ES-I3 (cell line): ENCODE results near the gene DPF3.

ENCODE experiments used
- H3K36me3 ChIP-seq: 2 replicates; pipeline ENCODE4 v1.6.1; 2013; ENCODE audit warnings: mild to moderate bottlenecking, low read length, control low read depth, moderate library complexity; ENCODE audit not compliant: insufficient read depth
- H3K4me1 ChIP-seq: 2 replicates; pipeline ENCODE4 v1.6.1; 2013; ENCODE audit warnings: mild to moderate bottlenecking, control low read depth, low read length; ENCODE audit not compliant: insufficient read depth
- H3K9ac ChIP-seq: 2 replicates; pipeline ENCODE4 v1.6.1; 2013; ENCODE audit warnings: low read depth, mild to moderate bottlenecking, low read length, moderate library complexity
- H3K9me3 ChIP-seq: 2 replicates; pipeline ENCODE4 v1.6.1; 2013; ENCODE audit warnings: mild to moderate bottlenecking, low read length, moderate library complexity; ENCODE audit not compliant: control insufficient read depth, insufficient read depth

Gene DPF3

DNA sequence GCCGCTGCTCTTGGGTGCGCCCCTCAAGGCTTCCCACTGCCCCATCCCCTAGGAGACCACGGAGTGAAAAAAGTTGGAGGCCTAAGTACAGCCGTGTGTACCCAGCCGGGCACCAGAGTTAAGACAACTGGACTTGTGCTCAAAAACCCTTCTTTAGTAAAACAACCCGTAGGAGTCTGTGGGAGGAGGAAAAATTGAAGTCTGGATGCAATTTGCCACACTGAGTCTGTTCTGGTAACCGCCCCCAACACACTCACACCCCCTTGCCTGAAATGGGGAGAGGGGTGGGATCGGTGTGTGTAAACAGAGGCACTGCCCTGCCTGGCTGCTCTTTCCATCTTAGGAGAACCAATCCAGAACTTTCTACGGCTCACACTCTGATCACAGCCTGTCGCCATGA is 41.7 kb downstream of the DPF3 start:
- Histone ChIP-seq H3K9me3 (no peaks in the 10 kb centered on the region), H3K9ac (no peak overlapping the region), H3K36me3 (no peaks in the 10 kb centered on the region), H3K4me1 (peaks cover 12% of the 10 kb centered on the region)

DNA sequence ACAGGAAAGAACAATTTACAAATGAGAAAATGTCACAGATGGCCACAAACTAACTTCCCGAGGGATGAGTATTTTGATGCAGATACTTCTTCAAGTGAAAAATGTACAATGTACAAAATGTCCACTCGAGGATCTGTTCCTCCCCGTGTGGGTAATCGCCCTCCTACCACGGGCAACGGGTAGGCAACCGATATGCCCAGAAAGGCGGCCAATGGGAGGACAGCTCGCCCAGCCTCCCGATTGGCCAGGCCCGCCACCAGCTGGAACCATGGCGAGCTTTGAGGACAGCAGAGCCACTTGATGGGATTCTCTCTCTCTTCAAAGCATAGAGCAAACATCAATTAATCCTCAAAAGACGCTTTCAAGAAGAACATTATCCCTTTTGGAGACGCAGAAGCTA is 42.3 kb downstream of the DPF3 start:
- H3K4me1 ChIP-seq, result peaks cover 12% of the 10 kb centered on the region
- H3K9ac ChIP-seq, result no peak overlapping the region
- no peaks in the 10 kb centered on the region for H3K36me3 ChIP-seq
- H3K9me3 ChIP-seq, result no peaks in the 10 kb centered on the region

DNA sequence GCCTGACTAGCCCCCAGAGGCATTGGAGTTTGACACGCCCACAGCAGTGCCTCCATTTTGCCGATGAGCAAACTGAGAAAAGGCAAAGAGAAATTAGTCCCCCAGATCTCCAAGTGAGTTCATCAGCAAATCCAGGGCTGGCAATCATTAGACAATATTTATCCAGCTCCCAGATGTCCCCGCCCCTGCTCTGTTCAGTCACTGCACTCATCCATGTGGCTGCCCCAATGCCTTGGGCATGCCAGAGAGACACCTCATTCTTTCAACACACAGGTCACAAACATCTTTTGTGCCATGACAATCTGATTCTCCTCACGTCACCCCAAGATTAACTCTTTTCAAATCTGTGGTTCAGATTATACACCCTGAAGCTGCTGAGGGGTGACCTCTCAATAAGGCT is 43.5 kb downstream of the DPF3 start:
- H3K36me3 ChIP-seq, result no peaks in the 10 kb centered on the region
- no peaks in the 10 kb centered on the region for H3K9me3 ChIP-seq
- H3K9ac ChIP-seq, result no peak overlapping the region
- peaks cover 12% of the 10 kb centered on the region for H3K4me1 ChIP-seq

DNA sequence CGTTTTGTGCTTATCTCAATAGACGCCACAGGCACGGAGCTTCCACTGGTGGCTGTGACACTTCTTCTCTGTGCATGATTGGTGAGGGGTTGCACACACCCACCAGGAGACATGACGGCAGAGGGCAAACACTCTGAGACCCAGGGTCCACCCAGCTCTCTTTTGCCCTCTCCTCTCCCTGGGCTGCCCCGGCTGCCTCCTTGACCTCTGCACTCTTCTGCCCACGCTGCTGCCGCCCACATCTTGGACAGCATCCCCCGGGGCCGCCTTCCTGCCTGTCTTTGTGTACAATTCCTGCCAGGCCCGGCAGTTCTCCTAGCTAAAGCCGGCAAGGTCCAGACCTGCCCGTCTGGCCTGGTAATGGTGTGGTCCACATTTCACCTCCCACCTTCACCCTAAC is 44.7 kb downstream of the DPF3 start:
- H3K36me3 ChIP-seq, result no peaks in the 10 kb centered on the region
- no peak overlapping the region for H3K9ac ChIP-seq
- no peaks in the 10 kb centered on the region for H3K9me3 ChIP-seq
- peaks cover 12% of the 10 kb centered on the region for H3K4me1 ChIP-seq

DNA sequence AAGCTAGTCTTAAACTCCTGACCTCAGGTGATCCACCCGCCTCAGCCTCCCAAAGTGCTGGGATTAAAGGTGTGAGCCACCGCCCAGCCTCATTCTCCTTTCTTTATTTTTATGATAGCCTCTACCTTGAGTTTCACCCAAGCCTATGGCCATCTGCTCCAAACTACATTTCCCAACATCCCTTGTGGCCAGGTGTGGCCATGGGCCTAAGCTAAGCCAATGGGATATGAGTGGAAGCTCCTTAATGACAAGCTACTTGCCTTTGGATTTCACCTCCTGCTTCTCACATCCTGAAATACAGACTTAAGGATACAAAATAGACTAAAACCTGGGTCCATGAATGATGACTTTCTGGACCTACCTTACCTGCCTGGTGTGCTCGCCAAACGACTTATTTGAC is 46.2 kb downstream of the DPF3 start:
- H3K9me3 ChIP-seq, result no peaks in the 10 kb centered on the region
- no peak overlapping the region for H3K9ac ChIP-seq
- no peaks in the 10 kb centered on the region for H3K36me3 ChIP-seq
- peaks cover 12% of the 10 kb centered on the region for H3K4me1 ChIP-seq

DNA sequence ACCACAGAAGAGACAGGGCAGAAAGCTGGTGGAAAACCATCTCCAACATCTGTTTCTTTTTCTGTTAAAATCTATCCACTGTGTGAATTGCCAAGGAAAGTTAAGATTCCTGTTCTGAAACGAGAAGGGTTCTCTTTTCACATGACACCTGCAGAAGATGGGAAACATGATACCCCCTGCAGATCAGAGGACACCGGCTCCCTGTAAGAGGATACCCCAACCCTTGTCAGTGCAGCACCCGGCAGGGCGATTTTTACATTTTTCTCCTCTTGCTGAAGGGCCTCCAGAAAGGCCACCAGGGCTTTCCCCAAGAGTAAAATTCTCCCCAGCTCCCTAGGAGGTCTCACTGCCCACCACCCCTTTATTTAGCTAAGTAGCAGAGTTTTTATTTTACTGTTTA is 48.2 kb downstream of the DPF3 start:
- Histone ChIP-seq H3K9me3 (no peaks in the 10 kb centered on the region), H3K36me3 (no peaks in the 10 kb centered on the region), H3K9ac (no peak overlapping the region), H3K4me1 (0 out of 2 replicates have a peak, but pooled peaks cover under 1% of the 10 kb centered on the region)

DNA sequence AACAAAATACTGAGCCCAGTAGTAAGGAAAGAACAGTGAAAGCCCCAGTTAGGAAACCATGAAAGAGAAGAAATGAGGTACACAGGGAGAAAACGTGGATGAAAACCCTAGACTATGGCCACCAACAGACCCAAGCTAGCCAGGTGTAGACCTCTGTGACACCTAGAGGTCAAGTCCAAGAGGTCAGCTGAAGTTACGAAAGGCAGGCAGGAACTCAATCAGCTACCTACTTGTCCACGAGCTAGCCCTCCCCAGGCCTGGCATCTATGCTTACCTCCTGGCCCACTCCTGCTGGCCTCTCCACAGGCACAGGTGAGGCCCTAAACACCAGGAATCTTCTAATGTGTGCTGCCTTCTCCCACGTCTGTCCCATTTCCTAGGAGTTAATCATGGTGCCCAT is 48.7 kb downstream of the DPF3 start:
- Histone ChIP-seq H3K9me3 (no peaks in the 10 kb centered on the region), H3K9ac (no peak overlapping the region), H3K4me1 (no peaks in the 10 kb centered on the region), H3K36me3 (no peaks in the 10 kb centered on the region)

DNA sequence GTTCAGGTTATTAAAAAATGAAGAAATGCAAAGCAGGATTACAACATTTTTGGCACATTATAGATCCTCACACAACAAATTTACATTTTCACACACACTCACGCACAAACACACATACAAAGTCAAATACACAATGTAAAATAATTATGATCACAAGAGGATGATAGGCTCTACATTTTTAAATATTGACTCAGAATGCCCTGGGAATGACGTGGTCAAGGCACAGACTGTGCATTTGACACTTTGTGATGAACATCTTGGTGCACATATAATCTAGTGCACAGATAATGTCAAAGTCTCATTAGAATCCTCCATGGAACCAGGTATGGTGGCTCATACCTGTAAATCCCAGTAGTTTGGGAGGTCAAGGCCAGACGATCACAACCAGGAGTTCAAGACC is 49.4 kb downstream of the DPF3 start:
- Histone ChIP-seq H3K9me3 (no peaks in the 10 kb centered on the region), H3K36me3 (no peaks in the 10 kb centered on the region), H3K9ac (no peak overlapping the region), H3K4me1 (no peaks in the 10 kb centered on the region)

DNA sequence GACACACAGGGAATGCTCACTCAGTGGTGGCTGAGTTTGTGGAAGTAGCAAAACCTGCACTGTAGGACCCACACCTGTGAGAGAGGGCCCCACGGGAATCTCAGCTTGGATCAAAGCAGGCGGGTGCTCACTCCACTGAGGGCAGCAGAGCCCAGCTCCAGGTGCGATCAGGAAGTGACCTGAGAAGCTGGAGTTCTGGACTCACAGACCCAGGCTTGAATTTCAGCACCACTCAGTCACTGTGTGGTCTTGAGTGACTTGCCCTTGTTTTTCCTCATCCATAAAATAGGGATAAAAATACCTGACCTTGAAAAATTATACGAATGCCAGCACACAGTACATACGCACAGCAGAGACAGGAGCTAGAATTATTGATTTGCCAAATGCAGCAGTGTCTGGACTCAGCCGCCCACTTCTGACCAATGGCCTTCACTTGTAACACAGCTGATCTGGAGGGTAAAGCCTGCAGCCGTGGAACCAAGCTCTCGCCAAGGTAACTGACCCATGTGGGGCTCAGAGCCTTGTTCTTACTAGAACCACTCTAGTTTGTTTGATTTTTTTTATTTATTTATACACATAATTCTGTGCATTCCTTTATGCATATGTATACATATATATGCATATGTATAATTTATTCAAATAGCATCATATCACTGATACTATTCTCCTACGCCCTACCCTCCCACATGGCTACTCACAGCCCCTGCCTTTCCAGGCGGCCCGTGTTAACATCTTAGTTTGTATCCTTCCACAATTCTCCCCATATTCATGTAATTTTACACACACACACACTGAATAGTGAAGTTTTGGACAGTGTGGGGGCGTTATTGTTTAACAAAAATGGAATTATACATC is 53.9 kb downstream of the DPF3 start:
- no peaks in the 10 kb centered on the region for H3K4me1 ChIP-seq
- no peaks in the 10 kb centered on the region for H3K9me3 ChIP-seq
- H3K36me3 ChIP-seq, result no peaks in the 10 kb centered on the region
- no peak overlapping the region for H3K9ac ChIP-seq

DNA sequence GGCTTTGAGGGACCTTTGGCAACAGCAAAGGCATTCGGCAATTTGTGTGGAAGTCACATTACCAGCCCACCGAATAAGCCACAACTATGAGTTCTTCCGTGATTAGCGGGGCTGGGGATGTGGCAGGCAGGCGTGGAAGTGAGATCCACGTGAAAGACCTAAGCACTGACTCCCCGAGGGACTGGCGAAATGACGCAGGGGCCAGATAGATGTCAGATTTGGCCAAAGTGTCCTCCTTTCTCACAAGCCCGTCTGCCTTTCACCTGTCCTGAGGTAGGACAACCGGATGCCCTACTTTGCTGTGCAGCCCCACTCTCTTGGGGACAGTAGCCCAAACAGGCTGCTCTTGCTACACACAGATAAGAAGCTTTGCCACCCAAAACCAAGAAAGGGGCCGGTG is 54.5 kb downstream of the DPF3 start:
- Histone ChIP-seq H3K9me3 (no peaks in the 10 kb centered on the region), H3K36me3 (no peaks in the 10 kb centered on the region), H3K9ac (no peak overlapping the region), H3K4me1 (no peaks in the 10 kb centered on the region)

DNA sequence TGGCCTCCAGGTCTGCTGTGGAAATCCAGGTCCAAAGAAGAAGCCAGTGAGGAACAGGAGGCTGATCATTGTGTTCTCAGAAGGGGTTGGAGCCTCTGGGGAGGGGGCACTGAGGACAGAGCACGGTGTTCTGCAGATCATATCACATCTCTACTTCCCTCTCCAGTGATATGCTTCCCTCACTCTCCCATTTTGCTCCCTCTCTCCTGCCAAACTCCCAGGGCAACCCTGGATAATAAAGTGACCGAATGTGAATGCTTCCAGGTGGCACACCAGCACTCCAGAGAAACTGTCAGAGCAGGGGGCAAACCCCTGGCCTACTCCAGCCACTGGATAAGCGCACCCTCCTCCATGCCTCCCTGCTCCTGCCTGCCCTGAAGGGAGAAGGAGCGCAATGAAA is 57.8 kb downstream of the DPF3 start:
- Histone ChIP-seq H3K4me1 (no peaks in the 10 kb centered on the region), H3K36me3 (no peaks in the 10 kb centered on the region), H3K9ac (no peak overlapping the region), H3K9me3 (no peaks in the 10 kb centered on the region)

DNA sequence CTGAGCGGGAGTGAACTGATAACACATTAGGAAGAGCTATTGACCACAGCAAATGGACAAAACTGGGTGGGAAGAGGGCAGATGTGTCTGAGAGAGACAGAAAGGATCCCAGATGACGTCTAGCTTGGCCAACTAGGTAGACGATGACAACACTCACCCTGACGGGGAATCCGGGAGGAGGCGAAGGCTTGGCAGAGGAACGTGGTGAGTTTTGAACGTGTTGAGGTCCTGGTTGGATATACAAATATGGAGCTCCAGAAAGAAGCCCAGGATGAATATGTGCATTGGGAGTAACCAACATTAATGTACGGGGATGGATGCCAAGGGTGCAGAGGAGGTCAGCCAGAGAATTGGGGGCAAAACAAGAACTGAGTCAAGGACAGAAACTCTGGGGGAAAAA is 60.7 kb downstream of the DPF3 start:
- H3K36me3 ChIP-seq, result no peaks in the 10 kb centered on the region
- no peaks in the 10 kb centered on the region for H3K9me3 ChIP-seq
- H3K4me1 ChIP-seq, result no peaks in the 10 kb centered on the region
- no peak overlapping the region for H3K9ac ChIP-seq

GRCh38 chr14:72830786-72831594 is 62.9 kb downstream of the DPF3 start:
- no peak overlapping the region for H3K9ac ChIP-seq
- H3K4me1 ChIP-seq, result no peaks in the 10 kb centered on the region
- H3K36me3 ChIP-seq, result no peaks in the 10 kb centered on the region
- H3K9me3 ChIP-seq, result no peaks in the 10 kb centered on the region

DNA sequence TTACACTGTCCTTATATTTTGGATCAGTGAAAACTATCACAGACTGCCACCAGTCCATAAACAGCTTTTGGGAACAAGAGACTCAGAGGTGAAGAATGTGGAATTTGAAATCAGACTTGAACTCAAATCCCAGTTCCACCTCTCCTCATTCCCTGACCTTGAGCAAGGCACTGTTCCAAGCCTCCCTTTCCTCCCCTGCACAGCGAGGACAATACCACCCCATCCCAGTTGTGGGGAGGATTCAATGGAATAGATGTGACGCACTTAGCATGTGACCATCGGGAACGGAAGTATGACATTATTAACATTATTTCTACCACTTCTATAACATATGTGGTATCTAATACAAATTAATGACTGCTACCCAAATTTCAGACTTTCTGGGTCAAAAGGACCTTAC is 63.5 kb downstream of the DPF3 start:
- no peak overlapping the region for H3K9ac ChIP-seq
- no peaks in the 10 kb centered on the region for H3K9me3 ChIP-seq
- no peaks in the 10 kb centered on the region for H3K4me1 ChIP-seq
- no peaks in the 10 kb centered on the region for H3K36me3 ChIP-seq

DNA sequence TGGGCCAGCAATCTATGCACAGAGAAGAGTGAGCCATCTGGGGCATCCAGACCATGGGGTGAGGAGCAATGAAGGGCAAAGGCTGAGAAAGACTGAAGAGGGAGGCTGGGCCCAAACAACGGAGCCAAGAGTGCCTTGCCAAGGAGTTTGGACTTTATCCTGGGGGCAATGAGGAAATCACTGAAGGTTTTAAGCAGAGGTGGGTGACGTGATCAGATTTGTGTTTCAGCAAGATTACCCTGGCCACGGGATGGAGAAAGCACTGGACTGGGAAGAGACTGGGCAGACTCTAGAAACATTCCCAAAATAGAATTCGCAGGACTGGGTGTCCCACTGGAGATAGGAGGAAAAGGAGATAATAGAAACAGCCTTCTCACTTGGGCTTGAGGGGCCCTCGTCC is 65.3 kb downstream of the DPF3 start:
- H3K36me3 ChIP-seq, result no peaks in the 10 kb centered on the region
- no peak overlapping the region for H3K9ac ChIP-seq
- no peaks in the 10 kb centered on the region for H3K9me3 ChIP-seq
- no peaks in the 10 kb centered on the region for H3K4me1 ChIP-seq
